Lower lobe of right lung (tissue), 2 donors: ENCODE data around the gene NAPSA. TPM values are rescaled to one million over a fixed set of nuclear protein-coding genes. Genes with fewer than 3 reads are reported as not detected.

Experiments used
- ATAC-seq, 2 donors: fragments of 200-7000 bp; cut with Tn5 transposase; one replicate each; pipeline ENCODE4 v1.9.1; 2020 to 2022; ENCODE audit warnings: mild to moderate bottlenecking in 2 of 2, moderate library complexity in 2 of 2
- DNase-seq: peaks from one replicate; pipeline ENCODE4 v3.0.0-alpha.2; 2020
- H3K27ac ChIP-seq: fragments of 200-600 bp; one replicate; pipeline ENCODE4 v1.8.0; 2022
- H3K27me3 ChIP-seq: fragments of 200-600 bp; one replicate; pipeline ENCODE4 v1.8.0; 2022; ENCODE audit warnings: low read depth
- H3K36me3 ChIP-seq: fragments of 200-600 bp; one replicate; pipeline ENCODE4 v1.8.0; 2022; ENCODE audit warnings: mild to moderate bottlenecking
- H3K4me1 ChIP-seq: fragments of 200-600 bp; one replicate; pipeline ENCODE4 v1.8.0; 2022
- H3K4me3 ChIP-seq: fragments of 200-600 bp; one replicate; pipeline ENCODE4 v1.8.0; 2022; ENCODE audit warnings: mild to moderate bottlenecking
- H3K9me3 ChIP-seq: fragments of 200-600 bp; one replicate; pipeline ENCODE4 v1.8.0; 2022
- intact Hi-C: fragments of 100-400 bp; cut with DNase I; formaldehyde crosslinking; loops from one replicate; pipeline ENCODE4 v1.11.0; 2022
- total RNA-seq: library from RNA; stranded (reverse); fragmentation: NEBNext Ultra II Directional; extraction: Animal tissue kit (Norgen Biotek cat#: 25700); gene quantifications from one replicate; pipeline ENCODE4 v1.2.1, GENCODE V29; 2021
- TF ChIP-seq, protein P1 (sequence below): fragments of 200-600 bp; IDR thresholded peaks from one replicate; pipeline ENCODE4 v1.8.0; 2022; ENCODE audit warnings: antibody characterized with exemption, mild to moderate bottlenecking
- donor health status: DM: no; HTN: yes; CAD: no; lungs with severe emphysema.

NAPSA gene
- total RNA-seq, 1 donor from 2014 or later: 1,633 TPM

DNA sequence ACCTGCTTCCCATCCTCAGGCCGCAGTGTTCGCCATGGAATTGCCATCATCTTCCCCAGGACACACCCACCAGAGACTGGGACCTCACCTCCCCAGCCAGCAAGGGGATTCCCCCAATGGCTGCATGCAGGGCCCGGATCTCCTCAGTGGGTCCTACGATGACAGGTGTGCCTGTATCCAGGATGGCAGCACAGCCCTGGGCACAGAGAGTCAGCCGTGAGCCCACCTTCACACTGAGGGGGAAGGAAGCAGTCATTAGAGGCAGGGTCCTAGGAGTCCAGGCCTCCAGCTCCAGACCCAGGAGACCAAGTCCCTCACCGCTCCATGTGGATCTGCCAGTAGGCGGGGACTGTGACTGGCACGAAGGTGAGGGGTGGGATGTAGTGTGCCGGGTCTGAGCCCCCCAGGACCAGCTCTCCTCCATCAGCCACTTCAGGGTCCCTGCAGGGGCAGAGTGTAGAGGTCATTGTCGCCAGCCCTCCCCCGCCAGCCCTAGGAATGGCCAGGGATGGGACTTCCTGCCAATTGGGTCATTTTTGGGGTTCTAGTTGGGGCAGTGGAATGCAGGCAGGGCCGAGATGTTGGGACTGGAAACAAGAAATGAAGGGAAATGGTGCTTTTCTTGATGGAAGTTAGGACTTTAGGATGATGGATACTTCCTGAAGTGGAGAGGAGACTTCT is 30.6 kb downstream of the NAPSA start:
- DNase-seq: peak; percentile 38
- intact Hi-C loops: no loop called here
- H3K36me3 ChIP-seq: no peaks in the 10 kb centered on the region
- ATAC-seq: no peak
- H3K4me3 ChIP-seq: no peak overlapping the region
- no peaks in the 10 kb centered on the region for H3K9me3 ChIP-seq
- peaks cover 6% of the 10 kb centered on the region for H3K27me3 ChIP-seq
- TF ChIP-seq, protein P1, sequence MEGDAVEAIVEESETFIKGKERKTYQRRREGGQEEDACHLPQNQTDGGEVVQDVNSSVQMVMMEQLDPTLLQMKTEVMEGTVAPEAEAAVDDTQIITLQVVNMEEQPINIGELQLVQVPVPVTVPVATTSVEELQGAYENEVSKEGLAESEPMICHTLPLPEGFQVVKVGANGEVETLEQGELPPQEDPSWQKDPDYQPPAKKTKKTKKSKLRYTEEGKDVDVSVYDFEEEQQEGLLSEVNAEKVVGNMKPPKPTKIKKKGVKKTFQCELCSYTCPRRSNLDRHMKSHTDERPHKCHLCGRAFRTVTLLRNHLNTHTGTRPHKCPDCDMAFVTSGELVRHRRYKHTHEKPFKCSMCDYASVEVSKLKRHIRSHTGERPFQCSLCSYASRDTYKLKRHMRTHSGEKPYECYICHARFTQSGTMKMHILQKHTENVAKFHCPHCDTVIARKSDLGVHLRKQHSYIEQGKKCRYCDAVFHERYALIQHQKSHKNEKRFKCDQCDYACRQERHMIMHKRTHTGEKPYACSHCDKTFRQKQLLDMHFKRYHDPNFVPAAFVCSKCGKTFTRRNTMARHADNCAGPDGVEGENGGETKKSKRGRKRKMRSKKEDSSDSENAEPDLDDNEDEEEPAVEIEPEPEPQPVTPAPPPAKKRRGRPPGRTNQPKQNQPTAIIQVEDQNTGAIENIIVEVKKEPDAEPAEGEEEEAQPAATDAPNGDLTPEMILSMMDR: no peak
- no peak overlapping the region for H3K27ac ChIP-seq
- peaks cover 23% of the 10 kb centered on the region for H3K4me1 ChIP-seq

- intact Hi-C loops: no loop called here
- TF ChIP-seq, protein P1: no peak
- Histone ChIP-seq H3K4me3 (peak overlapping the region; percentile 60), H3K27me3 (peaks cover 6% of the 10 kb centered on the region), H3K27ac (peak overlapping the region; percentile 82), H3K36me3 (no peaks in the 10 kb centered on the region), H3K9me3 (no peaks in the 10 kb centered on the region), H3K4me1 (peaks cover 29% of the 10 kb centered on the region)
- peak; percentile 46 to 49 for ATAC-seq
- peak; percentile 86 for DNase-seq
Measured at GRCh38 chr19:50333737-50334617, 31.5 kb downstream of the NAPSA start.

DNA sequence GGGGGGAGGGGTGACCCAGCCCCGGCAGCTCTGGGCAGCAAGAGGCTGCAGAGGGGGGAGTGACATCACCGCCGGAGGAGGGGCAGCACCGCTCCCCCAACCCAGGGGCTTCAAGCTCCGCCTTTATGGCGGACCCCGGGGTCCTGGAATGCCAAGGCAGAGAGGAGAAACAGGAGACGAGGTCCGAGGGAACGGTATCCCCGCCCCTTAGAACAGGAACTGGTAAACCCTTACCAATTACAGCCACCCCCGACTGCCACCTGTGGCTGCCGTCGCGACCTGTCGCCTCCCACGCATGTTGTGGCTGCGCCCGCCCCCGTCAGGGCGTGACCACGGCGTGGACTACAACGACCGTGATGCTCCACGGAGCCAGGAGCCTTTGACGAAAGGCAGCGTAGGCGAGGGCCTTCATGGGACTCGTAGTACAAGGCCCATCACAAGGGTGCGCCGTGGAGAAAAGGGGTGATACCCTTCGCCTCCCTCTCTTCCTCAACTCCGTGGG is 32.2 kb downstream of the NAPSA start:
- Histone ChIP-seq H3K9me3 (no peaks in the 10 kb centered on the region), H3K27ac (peak overlapping the region; percentile 82), H3K4me3 (peak overlapping the region; percentile 60), H3K4me1 (peaks cover 29% of the 10 kb centered on the region), H3K36me3 (no peaks in the 10 kb centered on the region), H3K27me3 (peaks cover 9% of the 10 kb centered on the region)
- intact Hi-C loops: no loop called here
- TF ChIP-seq, protein P1: no peak
- ATAC-seq (peak; percentile 82 to 84), DNase-seq (peak; percentile 98)

DNA sequence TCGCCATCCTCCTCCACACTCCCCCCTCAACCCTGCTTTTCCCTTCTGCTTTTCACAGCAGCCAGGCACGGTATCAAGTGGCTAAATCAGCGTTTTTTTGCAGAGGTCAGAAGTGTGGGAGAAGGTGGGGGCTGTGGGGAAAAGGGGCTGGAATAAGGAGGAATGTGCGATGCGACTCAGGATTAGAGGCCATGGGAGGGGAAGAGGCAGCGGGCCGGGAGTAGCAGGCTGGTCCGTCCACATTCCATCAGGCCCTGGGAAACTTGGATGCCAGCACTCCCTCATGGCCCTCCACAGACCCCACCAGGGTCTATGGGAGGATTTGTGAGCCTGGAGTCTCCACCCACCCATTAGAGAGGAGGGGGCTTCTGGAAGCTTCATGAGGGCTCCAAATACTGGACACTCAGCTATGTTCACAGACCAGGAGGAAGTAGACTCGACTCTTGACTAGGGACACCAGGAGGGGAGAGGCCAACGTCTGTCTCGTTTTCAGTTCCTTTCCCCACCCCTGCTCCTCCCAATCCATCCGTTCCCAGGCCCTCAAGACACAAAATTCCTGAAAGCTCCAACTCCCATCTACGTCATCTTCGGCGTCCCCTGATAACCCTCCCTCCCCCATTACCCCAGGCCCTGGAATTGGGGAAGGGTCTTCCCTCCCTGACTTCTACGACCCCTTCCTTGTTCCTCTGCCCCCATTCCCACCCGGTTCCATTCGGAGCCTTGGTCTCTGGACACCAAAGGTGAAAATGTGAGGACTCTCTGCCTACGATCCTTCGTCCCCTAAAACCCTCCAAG is 33.0 kb downstream of the NAPSA start:
- Histone ChIP-seq H3K4me3 (peak overlapping the region; percentile 60), H3K27ac (peak overlapping the region; percentile 82), H3K36me3 (no peaks in the 10 kb centered on the region), H3K27me3 (peaks cover 15% of the 10 kb centered on the region), H3K4me1 (peaks cover 29% of the 10 kb centered on the region), H3K9me3 (no peaks in the 10 kb centered on the region)
- TF ChIP-seq, protein P1: no peak
- intact Hi-C loops: no loop called here
- ATAC-seq (no peak), DNase-seq (peak; percentile 55)

DNA sequence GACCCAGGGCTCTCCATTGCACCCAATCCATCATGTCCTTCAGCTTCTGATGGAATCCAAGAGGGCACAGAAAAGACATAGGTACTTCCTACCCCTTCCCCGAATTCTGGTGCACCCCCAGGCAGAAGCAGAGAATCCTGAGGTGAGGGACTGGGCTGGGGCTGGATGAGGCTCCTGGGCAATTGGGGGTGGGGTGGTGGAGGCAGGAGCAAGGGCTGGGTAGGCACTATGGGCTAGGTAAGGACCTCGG is 33.5 kb downstream of the NAPSA start:
- intact Hi-C loops: no loop called here
- ATAC-seq (no peak), DNase-seq (peak; percentile 42)
- TF ChIP-seq, protein P1: no peak
- H3K27me3 ChIP-seq: peaks cover 20% of the 10 kb centered on the region
- peak overlapping the region; percentile 82 for H3K27ac ChIP-seq
- H3K4me1 ChIP-seq: peaks cover 29% of the 10 kb centered on the region
- H3K4me3 ChIP-seq: peak overlapping the region; percentile 60
- H3K36me3 ChIP-seq: no peaks in the 10 kb centered on the region
- H3K9me3 ChIP-seq: no peaks in the 10 kb centered on the region
